NT2/D1 (cell line): ENCODE data around the gene RELN.

Source experiments
- DNase-seq: peaks from one replicate; pipeline ENCODE4 v3.0.0-alpha.2; 2011; ENCODE audit warnings: low read depth, low spot score
- H3K27me3 ChIP-seq: 2 replicates; pipeline ENCODE4 v1.6.0; 2011; ENCODE audit warnings: mild to moderate bottlenecking; ENCODE audit not compliant: insufficient read length, insufficient read depth
- H3K36me3 ChIP-seq: 2 replicates; pipeline ENCODE4 v1.6.1; 2011; ENCODE audit warnings: mild to moderate bottlenecking, low read length, mixed read lengths; ENCODE audit not compliant: insufficient read depth, insufficient read length
- H3K4me1 ChIP-seq: 2 replicates; pipeline ENCODE4 v1.5.1; 2011; ENCODE audit not compliant: insufficient read depth, insufficient read length
- H3K4me3 ChIP-seq: 2 replicates; pipeline ENCODE4 v1.5.1; 2011; ENCODE audit warnings: low read depth; ENCODE audit not compliant: insufficient read length
- H3K9ac ChIP-seq: 2 replicates; pipeline ENCODE4 v1.6.0; 2011; ENCODE audit warnings: low read depth; ENCODE audit not compliant: insufficient read length
- H3K9me3 ChIP-seq: 2 replicates; pipeline ENCODE4 v1.5.1; 2011; ENCODE audit warnings: mild to moderate bottlenecking, low read length; ENCODE audit not compliant: insufficient read depth
- SUZ12 ChIP-seq: IDR thresholded peaks from 2 replicates; pipeline ENCODE4 v1.6.1; 2011; ENCODE audit not compliant: insufficient read length, insufficient read depth; ENCODE audit errors: extremely low read depth
- YY1 ChIP-seq: IDR thresholded peaks from 2 replicates; pipeline ENCODE4 v1.6.1; 2011; ENCODE audit not compliant: insufficient read length, insufficient read depth
- ZNF274 ChIP-seq: IDR thresholded peaks from 2 replicates; pipeline ENCODE4 v1.6.1; 2011; ENCODE audit warnings: mild to moderate bottlenecking, low read depth, low read length

RELN gene

GRCh38 chr7:103592844-103593243 lies 396.6 kb downstream of the RELN start:
- no peaks in the 10 kb centered on the region for H3K27me3 ChIP-seq
- no peak overlapping the region for H3K9ac ChIP-seq
- no peaks in the 10 kb centered on the region for H3K36me3 ChIP-seq
- no peaks in the 10 kb centered on the region for H3K4me1 ChIP-seq
- no peaks in the 10 kb centered on the region for H3K9me3 ChIP-seq
- TF ChIP-seq ZNF274 = no peak
- TF ChIP-seq SUZ12 = no peak
- no peak for TF ChIP-seq YY1
- DNase-seq = no peak
- H3K4me3 ChIP-seq = no peak overlapping the region

GRCh38 chr7:103592187-103592586 lies 397.3 kb downstream of the RELN start:
- Histone ChIP-seq H3K9ac (no peak overlapping the region), H3K9me3 (no peaks in the 10 kb centered on the region), H3K4me3 (no peak overlapping the region), H3K36me3 (no peaks in the 10 kb centered on the region), H3K4me1 (no peaks in the 10 kb centered on the region), H3K27me3 (no peaks in the 10 kb centered on the region)
- TF ChIP-seq ZNF274 (no peak), YY1 (no peak), SUZ12 (no peak)
- no peak for DNase-seq

- Histone ChIP-seq H3K4me3 (no peak overlapping the region), H3K27me3 (no peaks in the 10 kb centered on the region), H3K36me3 (no peaks in the 10 kb centered on the region), H3K9me3 (no peaks in the 10 kb centered on the region), H3K9ac (no peak overlapping the region), H3K4me1 (no peaks in the 10 kb centered on the region)
- no peak for TF ChIP-seq YY1
- TF ChIP-seq ZNF274 = no peak
- TF ChIP-seq SUZ12 = no peak
- no peak for DNase-seq
Observed at GRCh38 chr7:103580031-103580430, 409.4 kb downstream of the RELN start.

- Histone ChIP-seq H3K27me3 (no peaks in the 10 kb centered on the region), H3K9ac (no peak overlapping the region), H3K4me1 (no peaks in the 10 kb centered on the region), H3K9me3 (no peaks in the 10 kb centered on the region), H3K4me3 (no peak overlapping the region), H3K36me3 (no peaks in the 10 kb centered on the region)
- DNase-seq = no peak
- no peak for TF ChIP-seq ZNF274
- no peak for TF ChIP-seq SUZ12
- TF ChIP-seq YY1 = no peak
Observed at GRCh38 chr7:103577059-103577458, 412.4 kb downstream of the RELN start.

- no peak overlapping the region for H3K9ac ChIP-seq
- DNase-seq = no peak
- H3K27me3 ChIP-seq = no peaks in the 10 kb centered on the region
- H3K4me1 ChIP-seq = no peaks in the 10 kb centered on the region
- TF ChIP-seq YY1 (no peak), SUZ12 (no peak), ZNF274 (no peak)
- no peaks in the 10 kb centered on the region for H3K9me3 ChIP-seq
- no peaks in the 10 kb centered on the region for H3K36me3 ChIP-seq
- no peak overlapping the region for H3K4me3 ChIP-seq
Observed at GRCh38 chr7:103576641-103577040, 412.8 kb downstream of the RELN start.

- Histone ChIP-seq H3K27me3 (no peaks in the 10 kb centered on the region), H3K4me3 (no peak overlapping the region), H3K9me3 (no peaks in the 10 kb centered on the region), H3K36me3 (no peaks in the 10 kb centered on the region), H3K9ac (no peak overlapping the region), H3K4me1 (no peaks in the 10 kb centered on the region)
- TF ChIP-seq SUZ12 = no peak
- no peak for TF ChIP-seq YY1
- TF ChIP-seq ZNF274 = no peak
- DNase-seq = no peak
Observed at GRCh38 chr7:103574576-103574975, 414.9 kb downstream of the RELN start.

GRCh38 chr7:103573479-103574058 lies 415.9 kb downstream of the RELN start:
- Histone ChIP-seq H3K9ac (no peak overlapping the region), H3K4me1 (no peaks in the 10 kb centered on the region), H3K36me3 (no peaks in the 10 kb centered on the region), H3K27me3 (no peaks in the 10 kb centered on the region), H3K9me3 (no peaks in the 10 kb centered on the region), H3K4me3 (no peak overlapping the region)
- TF ChIP-seq YY1 = no peak
- TF ChIP-seq SUZ12 = no peak
- TF ChIP-seq ZNF274 = no peak
- DNase-seq = peak; percentile 27

- H3K27me3 ChIP-seq = no peaks in the 10 kb centered on the region
- no peak for DNase-seq
- H3K4me1 ChIP-seq = no peaks in the 10 kb centered on the region
- no peak overlapping the region for H3K9ac ChIP-seq
- H3K9me3 ChIP-seq = no peaks in the 10 kb centered on the region
- H3K36me3 ChIP-seq = no peaks in the 10 kb centered on the region
- TF ChIP-seq YY1 = no peak
- no peak for TF ChIP-seq ZNF274
- no peak for TF ChIP-seq SUZ12
- no peak overlapping the region for H3K4me3 ChIP-seq
Observed at GRCh38 chr7:103571586-103571985, 417.9 kb downstream of the RELN start.
